ENCODE measurements around the gene DNAJB1. TPM values are rescaled to one million over a fixed set of nuclear protein-coding genes. Genes with fewer than 3 reads are reported as not detected.

Gene DNAJB1
- total and polyA plus RNA-seq, 3 donors from 2014 or later: 185 to 386 (median 245) TPM

DNA sequence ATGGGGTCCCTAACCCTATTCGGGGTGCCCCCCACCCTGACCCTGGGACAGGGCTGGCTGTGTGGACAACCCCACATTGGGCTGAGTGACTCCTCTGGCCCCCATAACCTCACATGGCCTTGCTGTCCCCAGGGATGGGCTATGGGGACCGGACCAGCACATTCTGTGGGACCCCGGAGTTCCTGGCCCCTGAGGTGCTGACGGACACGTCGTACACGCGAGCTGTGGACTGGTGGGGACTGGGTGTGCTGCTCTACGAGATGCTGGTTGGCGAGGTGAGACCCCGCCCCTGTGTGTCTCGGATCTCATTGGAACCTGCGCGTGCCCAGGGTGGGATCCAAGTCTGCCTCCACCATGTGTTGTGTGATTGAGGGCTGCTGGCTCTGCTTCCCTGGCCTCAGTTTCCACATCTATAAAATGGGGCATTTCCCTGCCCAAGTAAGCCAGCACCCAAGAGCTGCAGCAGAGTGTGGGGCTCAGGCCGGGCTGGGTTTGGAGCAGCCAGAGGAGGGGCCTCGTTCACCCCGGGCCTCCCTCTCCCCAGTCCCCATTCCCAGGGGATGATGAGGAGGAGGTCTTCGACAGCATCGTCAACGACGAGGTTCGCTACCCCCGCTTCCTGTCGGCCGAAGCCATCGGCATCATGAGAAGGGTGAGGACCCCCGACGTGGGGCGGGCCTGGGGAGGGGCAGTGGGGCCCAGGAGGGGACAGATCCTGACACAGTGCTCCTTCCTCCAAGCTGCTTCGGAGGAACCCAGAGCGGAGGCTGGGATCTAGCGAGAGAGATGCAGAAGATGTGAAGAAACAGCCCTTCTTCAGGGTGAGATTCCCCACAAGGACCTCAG lies 47.9 kb downstream of the DNAJB1 start:
- H3K27me3 ChIP-seq: no peaks in the 10 kb centered on the region
- H3K9me3 ChIP-seq: no peaks in the 10 kb centered on the region
- no peaks in the 10 kb centered on the region for H3K36me3 ChIP-seq (ENCODE audit: low read depth, missing control alignments)
- TF ChIP-seq, protein P1, sequence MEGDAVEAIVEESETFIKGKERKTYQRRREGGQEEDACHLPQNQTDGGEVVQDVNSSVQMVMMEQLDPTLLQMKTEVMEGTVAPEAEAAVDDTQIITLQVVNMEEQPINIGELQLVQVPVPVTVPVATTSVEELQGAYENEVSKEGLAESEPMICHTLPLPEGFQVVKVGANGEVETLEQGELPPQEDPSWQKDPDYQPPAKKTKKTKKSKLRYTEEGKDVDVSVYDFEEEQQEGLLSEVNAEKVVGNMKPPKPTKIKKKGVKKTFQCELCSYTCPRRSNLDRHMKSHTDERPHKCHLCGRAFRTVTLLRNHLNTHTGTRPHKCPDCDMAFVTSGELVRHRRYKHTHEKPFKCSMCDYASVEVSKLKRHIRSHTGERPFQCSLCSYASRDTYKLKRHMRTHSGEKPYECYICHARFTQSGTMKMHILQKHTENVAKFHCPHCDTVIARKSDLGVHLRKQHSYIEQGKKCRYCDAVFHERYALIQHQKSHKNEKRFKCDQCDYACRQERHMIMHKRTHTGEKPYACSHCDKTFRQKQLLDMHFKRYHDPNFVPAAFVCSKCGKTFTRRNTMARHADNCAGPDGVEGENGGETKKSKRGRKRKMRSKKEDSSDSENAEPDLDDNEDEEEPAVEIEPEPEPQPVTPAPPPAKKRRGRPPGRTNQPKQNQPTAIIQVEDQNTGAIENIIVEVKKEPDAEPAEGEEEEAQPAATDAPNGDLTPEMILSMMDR (IDR thresholded peaks at IDR 0.05): no peak
- DNase-seq: no peak
- H3K4me1 ChIP-seq: peaks cover 6% of the 10 kb centered on the region
- H3K4me3 ChIP-seq: no peak overlapping the region
- intact Hi-C loops (cut with DNase I; ENCODE audit: low total_unique reads): loop anchor here (10.0 kb wide), 1 partner anchor 45 kb away; no protein-coding TSS in a partner anchor
- H3K27ac ChIP-seq: no peak overlapping the region
- WGBS, 2 donors: 87 to 90% methylated on average over 15 to 31 of the region's 32 CpGs

DNA sequence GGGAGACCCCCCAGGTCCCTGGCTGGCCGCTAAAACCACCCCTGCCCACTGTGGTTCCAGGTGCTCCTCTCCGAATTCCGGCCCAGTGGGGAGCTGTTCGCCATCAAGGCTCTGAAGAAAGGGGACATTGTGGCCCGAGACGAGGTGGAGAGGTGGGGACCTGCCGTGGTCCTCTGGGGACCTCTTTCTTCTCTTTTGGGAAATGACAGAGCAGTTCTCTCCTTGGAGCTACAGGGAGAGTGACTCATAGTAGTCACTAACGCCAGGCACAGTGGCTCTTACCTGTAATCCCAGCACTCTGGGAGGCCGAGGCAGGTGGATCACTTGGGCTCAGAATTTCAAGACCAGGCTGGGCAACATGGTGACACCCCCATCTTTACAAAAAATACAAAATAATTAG lies 50.4 kb downstream of the DNAJB1 start:
- Histone ChIP-seq H3K4me3 (no peak overlapping the region), H3K27me3 (no peaks in the 10 kb centered on the region), H3K36me3 (ENCODE audit: low read depth, missing control alignments) (no peaks in the 10 kb centered on the region), H3K4me1 (peaks cover 6% of the 10 kb centered on the region), H3K27ac (no peak overlapping the region), H3K9me3 (no peaks in the 10 kb centered on the region)
- DNase-seq: no peak
- 69 to 86% methylated on average over 9 of the region's 9 CpGs for WGBS, 2 donors
- no peak for TF ChIP-seq POLR2A (IDR thresholded peaks at IDR 0.05)
- TF ChIP-seq, protein P1 (IDR thresholded peaks at IDR 0.05): no peak
- intact Hi-C loops (cut with DNase I; ENCODE audit: low total_unique reads): no loop called here

DNA sequence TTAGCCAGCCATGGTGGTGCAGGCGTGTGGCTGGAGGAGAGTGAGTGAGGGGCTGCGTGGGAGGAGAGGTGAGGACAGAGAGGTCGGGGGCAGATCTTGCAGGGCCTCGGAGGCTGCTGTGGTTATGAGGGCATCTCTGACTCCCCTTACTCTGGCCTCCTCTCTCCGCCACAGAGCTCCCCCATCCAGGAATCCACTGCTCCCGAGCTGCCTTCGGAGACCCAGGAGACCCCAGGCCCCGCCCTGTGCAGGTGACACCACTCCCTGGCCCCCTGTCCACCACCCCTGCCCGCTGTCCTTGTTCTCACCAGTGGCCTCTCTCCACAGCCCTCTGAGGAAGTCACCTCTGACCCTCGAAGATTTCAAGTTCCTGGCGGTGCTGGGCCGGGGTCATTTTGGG lies 50.8 kb downstream of the DNAJB1 start:
- no peak overlapping the region for H3K4me3 ChIP-seq
- H3K4me1 ChIP-seq: peaks cover 5% of the 10 kb centered on the region
- no peak for TF ChIP-seq POLR2A (IDR thresholded peaks at IDR 0.05)
- TF ChIP-seq, protein P1 (IDR thresholded peaks at IDR 0.05): no peak
- H3K27me3 ChIP-seq: no peaks in the 10 kb centered on the region
- intact Hi-C loops (cut with DNase I; ENCODE audit: low total_unique reads): no loop called here
- WGBS, 2 donors: 82 to 83% methylated on average over 11 to 12 of the region's 12 CpGs
- DNase-seq: no peak
- H3K9me3 ChIP-seq: no peaks in the 10 kb centered on the region
- H3K27ac ChIP-seq: no peak overlapping the region
- no peaks in the 10 kb centered on the region for H3K36me3 ChIP-seq (ENCODE audit: low read depth, missing control alignments)

MicroRNAs encoded within 50 kb of the gene (microRNA counts, 767-probe panel; counts per million panel counts)
- microRNA hsa-miR-639: 0 to 152 counts per million in 2 donors

Small RNAs within 50 kb of the gene (microRNA-seq; reads per million reads assigned to microRNA genes)
- gene MIR639 (ENCODE audit: borderline number of aligned reads in 2 of 2, borderline replicate concordance in 1 of 2): 1.4 reads per million in 2 donors

Small RNAs within 50 kb of the gene (small RNA-seq; reads per million reads assigned to genes)
- gene SNRPGP15: 0 to 0.09 reads per million in 2 donors

Other genes starting within 250 kb of the DNAJB1 start
- gene ADGRE5, start 137.0 kb downstream of the DNAJB1 start, total RNA-seq: 10 to 100 TPM in 1 of 2 donors, 1 to 10 TPM in 1; 8.7 to 14.6 TPM
- gene ADGRE5, start 137.0 kb downstream of the DNAJB1 start, polyA plus RNA-seq (ENCODE audit: insufficient read depth, low read depth, low replicate concordance): 21.2 TPM
- gene DDX39A, start 99.1 kb downstream of the DNAJB1 start, total RNA-seq: 100 to 1,000 TPM; 218 to 295 TPM
- gene DDX39A, start 99.1 kb downstream of the DNAJB1 start, polyA plus RNA-seq (ENCODE audit: insufficient read depth, low read depth, low replicate concordance): 323 TPM
- 100 to 1,000 TPM; 204 to 259 TPM for gene PKN1, start 85.1 kb downstream of the DNAJB1 start, total RNA-seq
- 116 TPM for gene PKN1, start 85.1 kb downstream of the DNAJB1 start, polyA plus RNA-seq (ENCODE audit: insufficient read depth, low read depth, low replicate concordance)
- 1 to 10 TPM; 1.4 to 1.5 TPM for gene PTGER1, start 43.0 kb downstream of the DNAJB1 start, total RNA-seq
- 0.22 TPM for gene PTGER1, start 43.0 kb downstream of the DNAJB1 start, polyA plus RNA-seq (ENCODE audit: insufficient read depth, low read depth, low replicate concordance)
- 10 to 100 TPM; 55.0 to 57.5 TPM for gene GIPC1, start 22.3 kb downstream of the DNAJB1 start, total RNA-seq
- 47.8 TPM for gene GIPC1, start 22.3 kb downstream of the DNAJB1 start, polyA plus RNA-seq (ENCODE audit: insufficient read depth, low read depth, low replicate concordance)
- gene TECR, start 11.2 kb upstream of the DNAJB1 start, total RNA-seq: 100 to 1,000 TPM; 164 to 192 TPM
- 418 TPM for gene TECR, start 11.2 kb upstream of the DNAJB1 start, polyA plus RNA-seq (ENCODE audit: insufficient read depth, low read depth, low replicate concordance)
- gene NDUFB7, start 53.7 kb upstream of the DNAJB1 start, total RNA-seq: 100 to 1,000 TPM; 389 to 493 TPM
- 259 TPM for gene NDUFB7, start 53.7 kb upstream of the DNAJB1 start, polyA plus RNA-seq (ENCODE audit: insufficient read depth, low read depth, low replicate concordance)
- 1 to 10 TPM in 1 of 2 donors, under 1 TPM in 1; 0.56 to 1.3 TPM for gene CLEC17A, start 64.7 kb upstream of the DNAJB1 start, total RNA-seq
- gene CLEC17A, start 64.7 kb upstream of the DNAJB1 start, polyA plus RNA-seq (ENCODE audit: insufficient read depth, low read depth, low replicate concordance): 1.4 TPM
- under 1 TPM; 0.19 to 0.31 TPM for gene ADGRE3, start 156.4 kb upstream of the DNAJB1 start, total RNA-seq
- gene ADGRE3, start 156.4 kb upstream of the DNAJB1 start, polyA plus RNA-seq (ENCODE audit: insufficient read depth, low read depth, low replicate concordance): 0.46 TPM
- 10 to 100 TPM; 42.4 to 48.7 TPM for gene ZNF333, start 171.7 kb upstream of the DNAJB1 start, total RNA-seq
- gene ZNF333, start 171.7 kb upstream of the DNAJB1 start, polyA plus RNA-seq (ENCODE audit: insufficient read depth, low read depth, low replicate concordance): 24.2 TPM

Measured in testis (tissue), 3 donors.